HCT116 (cell line): ENCODE data around the gene FHOD3. TPM values are rescaled to one million over a fixed set of nuclear protein-coding genes. Genes with fewer than 3 reads are reported as not detected.

Experiments used
- ATAC-seq: fragments of 200-7000 bp; cut with Tn5 transposase; 2 replicates; pipeline ENCODE4 v1.9.1; 2020; ENCODE audit warnings: mild to moderate bottlenecking, moderate library complexity
- BruUV-seq: library from RNA; stranded (reverse); fragments of 400-500 nt; replicated peaks from 2 replicates; lab custom pipeline; 2021; lab: Mats Ljungman, UMichigan
- CTCF ChIA-PET: fragments of 300-600 bp; sonication (Branson Sonifier 250); formaldehyde crosslinking; loops from one replicate; lab custom pipeline; 2021; ENCODE audit warnings: antibody characterized with exemption; lab: Charles Lee
- POLR2A ChIA-PET: fragments of 300-600, 350-600 bp; sonication (Branson Sonifier 250); formaldehyde crosslinking; loops from one replicate; lab custom pipeline; 2021; ENCODE audit warnings: antibody characterized with exemption; lab: Charles Lee
- RAD21 ChIA-PET, 2 experiments: fragments of 300-600 bp; sonication (Branson Sonifier 250); formaldehyde crosslinking; loops; one replicate each; lab custom pipeline; 2023; ENCODE audit warnings: low total read pairs in 2 of 2; ENCODE audit not compliant: uncharacterized antibody in 2 of 2, unreplicated experiment in 2 of 2, low non-redundant PET in 1 of 2; lab: Charles Lee
- DNase-seq: peaks from one replicate; pipeline ENCODE4 v3.0.0-alpha.2; 2010; ENCODE audit warnings: low read depth, low spot score
- H2AFZ ChIP-seq: fragments of 200-600 bp; shearing (Covaris generic), sonication (generic); 2 replicates; pipeline ENCODE4 v1.6.1; 2017; ENCODE audit warnings: low read depth, mixed run types, mixed read lengths, antibody characterized with exemption, low read length; ENCODE audit not compliant: poor library complexity, severe bottlenecking
- H3K27ac ChIP-seq: 2 replicates; pipeline ENCODE4 v1.5.1; 2012; ENCODE audit warnings: low read depth, low read length
- H3K27me3 ChIP-seq: fragments of 200-600 bp; sonication (generic); 2 replicates; pipeline ENCODE4 v1.6.1; 2016; ENCODE audit warnings: mixed run types, low read length, mixed read lengths; ENCODE audit not compliant: insufficient read depth
- H3K36me3 ChIP-seq, 2 experiments: fragments of 200-500 bp in 1 of 2; fragments of 200-600 bp in 1 of 2; sonication (Bioruptor generic) in 1 of 2; sonication (generic) in 1 of 2; 2 replicates each; pipeline versions ENCODE4 v1.5.1 to v1.6.1; 2014 to 2016; ENCODE audit warnings: low read length in 2 of 2, inconsistent platforms in 1 of 2, mixed read lengths in 1 of 2, mixed run types in 1 of 2; ENCODE audit not compliant: insufficient read depth in 2 of 2, control insufficient read depth in 1 of 2
- H3K4me1 ChIP-seq, 2 experiments: fragments of 200-600 bp in 1 of 2; sonication (generic) in 1 of 2; 2 replicates each; pipeline versions ENCODE4 v1.5.1 to v1.6.1; 2012 to 2017; ENCODE audit warnings: low read length in 2 of 2, inconsistent platforms in 1 of 2, mild to moderate bottlenecking in 1 of 2, mixed read lengths in 1 of 2, mixed run types in 1 of 2, moderate library complexity in 1 of 2; ENCODE audit not compliant: insufficient read depth in 2 of 2, control insufficient read depth in 1 of 2
- H3K4me2 ChIP-seq: fragments of 200-600 bp; sonication (generic); 2 replicates; pipeline ENCODE4 v1.6.1; 2017; ENCODE audit warnings: mixed run types, low read length, mixed read lengths
- H3K4me3 ChIP-seq, 2 experiments: fragments of 200-600 bp in 1 of 2; sonication (generic) in 1 of 2; replicated peaks in 1 of 2; 2 replicates each; pipeline ENCODE4 v1.5.1; 2011 to 2016; ENCODE audit warnings: low read length in 2 of 2, control low read depth in 1 of 2, low read depth in 1 of 2, mild to moderate bottlenecking in 1 of 2, mixed read lengths in 1 of 2, mixed run types in 1 of 2
- H3K79me2 ChIP-seq: fragments of 200-600 bp; sonication (generic); 2 replicates; pipeline ENCODE4 v1.6.1; 2017; ENCODE audit warnings: mild to moderate bottlenecking, mixed run types, low read length, moderate library complexity, mixed read lengths; ENCODE audit not compliant: insufficient read depth
- H3K9ac ChIP-seq: fragments of 200-600 bp; sonication (generic); 2 replicates; pipeline ENCODE4 v1.6.1; 2016; ENCODE audit warnings: low read length, mixed read lengths
- H3K9me2 ChIP-seq: fragments of 200-600 bp; sonication (generic), shearing (Covaris generic); 2 replicates; pipeline ENCODE4 v1.6.1; 2017; ENCODE audit warnings: mixed run types, mild to moderate bottlenecking, moderate library complexity; ENCODE audit not compliant: insufficient read depth
- H3K9me3 ChIP-seq, 2 experiments: fragments of 200-500 bp in 1 of 2; fragments of 200-600 bp in 1 of 2; sonication (Bioruptor generic) in 1 of 2; sonication (generic) in 1 of 2; 2 replicates each; pipeline ENCODE4 v1.6.1; 2014 to 2017; ENCODE audit warnings: low read length in 2 of 2, mixed read lengths in 2 of 2, inconsistent platforms in 1 of 2, low read depth in 1 of 2, mild to moderate bottlenecking in 1 of 2, mixed run types in 1 of 2, moderate library complexity in 1 of 2; ENCODE audit not compliant: control insufficient read depth in 1 of 2, insufficient read depth in 1 of 2
- H4K20me1 ChIP-seq: fragments of 200-600 bp; sonication (generic), shearing (Covaris generic); 2 replicates; pipeline ENCODE4 v1.6.1; 2017; ENCODE audit warnings: mixed run types, mild to moderate bottlenecking, moderate library complexity; ENCODE audit not compliant: insufficient read depth
- CBX3 ChIP-seq: IDR thresholded peaks from 2 replicates; pipeline ENCODE4 v1.6.1; 2012; ENCODE audit warnings: low read depth
- CEBPB ChIP-seq: IDR thresholded peaks from 2 replicates; pipeline ENCODE4 v1.6.1; 2012; ENCODE audit warnings: low read depth
- EGR1 ChIP-seq: IDR thresholded peaks from 2 replicates; pipeline ENCODE4 v1.6.1; 2012; ENCODE audit warnings: low read depth
- ELF1 ChIP-seq: IDR thresholded peaks from 2 replicates; pipeline ENCODE4 v1.6.1; 2012; ENCODE audit warnings: low read depth, borderline replicate concordance
- EZH2 ChIP-seq: fragments of 200-600 bp; sonication (generic); IDR thresholded peaks from 2 replicates; pipeline ENCODE4 v1.6.1; 2017; ENCODE audit warnings: antibody characterized with exemption, mixed run types
- EZH2phosphoT487 ChIP-seq: fragments of 200-600 bp; IDR thresholded peaks from 2 replicates; pipeline ENCODE4 v1.6.1; 2018; ENCODE audit warnings: antibody characterized with exemption, borderline replicate concordance
- POLR2A ChIP-seq: IDR thresholded peaks from 2 replicates; pipeline ENCODE4 v1.7.0; 2011; ENCODE audit warnings: borderline replicate concordance; ENCODE audit not compliant: insufficient read depth, insufficient read length; ENCODE audit errors: extremely low read depth
- RAD21 ChIP-seq: IDR thresholded peaks from 2 replicates; pipeline ENCODE4 v1.6.1; 2012; ENCODE audit warnings: low read depth, mild to moderate bottlenecking
- SIN3A ChIP-seq: IDR thresholded peaks from 2 replicates; pipeline ENCODE4 v1.6.1; 2012; ENCODE audit warnings: low read depth
- SP1 ChIP-seq: IDR thresholded peaks from 2 replicates; pipeline ENCODE4 v1.6.1; 2012; ENCODE audit warnings: low read depth
- SRF ChIP-seq: IDR thresholded peaks from 2 replicates; pipeline ENCODE4 v1.6.1; 2012; ENCODE audit warnings: low read depth
- TCF7L2 ChIP-seq: IDR thresholded peaks from 2 replicates; pipeline ENCODE4 v1.7.0; 2011; ENCODE audit warnings: borderline replicate concordance, inconsistent platforms; ENCODE audit not compliant: insufficient read depth, insufficient read length; ENCODE audit errors: extremely low read depth
- ZNF274 ChIP-seq: fragments of 200-500 bp; sonication (Bioruptor generic); IDR thresholded peaks from 2 replicates; pipeline ENCODE4 v1.6.1; 2014; ENCODE audit warnings: mild to moderate bottlenecking, low read depth, low read length, inconsistent platforms
- intact Hi-C: fragments of 100-400 bp; cut with micrococcal nuclease; formaldehyde crosslinking; loops from 2 replicates; pipeline ENCODE4 v1.10.0; 2022
- total RNA-seq: library from RNA; stranded (reverse); gene quantifications from one replicate; pipeline ENCODE4 v1.2.1, GENCODE V29; 2021; ENCODE audit not compliant: unreplicated experiment
- TF ChIP-seq, protein P1 (sequence below): IDR thresholded peaks from 2 replicates; pipeline ENCODE4 v1.6.1; 2012
- TF ChIP-seq, protein P2 (sequence below), 3 experiments: fragments of 200-600 bp in 1 of 3; sonication (generic) in 1 of 3; IDR thresholded peaks in 2 of 3; conservative IDR thresholded peaks in 1 of 3; 2 replicates each; pipeline ENCODE4 v1.5.1; 2012 to 2017; ENCODE audit warnings: low read depth in 2 of 3, low read length in 2 of 3, antibody characterized with exemption in 1 of 3, borderline replicate concordance in 1 of 3, control low read depth in 1 of 3, mild to moderate bottlenecking in 1 of 3, mixed read lengths in 1 of 3, mixed run types in 1 of 3, moderate library complexity in 1 of 3; ENCODE audit not compliant: insufficient read depth in 1 of 3
- TF ChIP-seq, protein P3 (sequence below): IDR thresholded peaks from 2 replicates; pipeline ENCODE4 v1.6.1; 2012

FHOD3 gene
- total RNA-seq, 1 experiment from 2014 or later, result 4.0 TPM

DNA sequence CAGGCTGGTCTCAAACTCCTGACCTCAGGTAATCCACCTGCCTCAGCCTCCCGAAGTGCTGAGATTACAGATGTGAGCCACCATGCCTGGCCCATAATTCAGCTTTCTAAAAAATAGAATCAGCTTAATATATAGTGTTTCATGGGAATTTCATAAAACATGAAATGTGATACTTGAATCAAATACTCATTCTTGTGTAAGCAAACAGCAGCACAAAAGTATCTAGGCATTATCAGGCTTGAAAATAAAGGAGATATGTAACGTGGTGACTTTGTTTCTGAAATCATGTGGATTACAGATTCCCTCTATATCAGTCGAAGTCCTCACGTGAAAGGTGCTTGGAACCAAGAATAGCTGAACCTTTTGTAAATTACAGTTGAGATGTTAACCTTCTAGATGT lies 229.1 kb downstream of the FHOD3 start:
- RAD21 ChIA-PET, result no interaction called here
- Histone ChIP-seq H3K4me2 (no peak overlapping the region), H3K36me3 (no peaks in the 10 kb centered on the region; a peak in 1 of 4 replicates), H3K27ac (no peak overlapping the region), H3K27me3 (no peaks in the 10 kb centered on the region), H4K20me1 (no peaks in the 10 kb centered on the region), H3K9ac (no peak overlapping the region), H3K9me3 (no peaks in the 10 kb centered on the region), H3K4me1 (peaks cover 7% of the 10 kb centered on the region in 2 experiments; a peak in 2 of 4 replicates), H3K9me2 (no peaks in the 10 kb centered on the region), H3K79me2 (no peaks in the 10 kb centered on the region), H3K4me3 (no peak overlapping the region), H2AFZ (no peak overlapping the region)
- TF ChIP-seq POLR2A, result no peak
- no peak for TF ChIP-seq TCF7L2
- TF ChIP-seq EZH2, result no peak
- TF ChIP-seq ZNF274, result no peak
- TF ChIP-seq SIN3A, result no peak
- TF ChIP-seq, protein P1, sequence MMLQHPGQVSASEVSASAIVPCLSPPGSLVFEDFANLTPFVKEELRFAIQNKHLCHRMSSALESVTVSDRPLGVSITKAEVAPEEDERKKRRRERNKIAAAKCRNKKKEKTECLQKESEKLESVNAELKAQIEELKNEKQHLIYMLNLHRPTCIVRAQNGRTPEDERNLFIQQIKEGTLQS, result no peak
- TF ChIP-seq, protein P2, sequence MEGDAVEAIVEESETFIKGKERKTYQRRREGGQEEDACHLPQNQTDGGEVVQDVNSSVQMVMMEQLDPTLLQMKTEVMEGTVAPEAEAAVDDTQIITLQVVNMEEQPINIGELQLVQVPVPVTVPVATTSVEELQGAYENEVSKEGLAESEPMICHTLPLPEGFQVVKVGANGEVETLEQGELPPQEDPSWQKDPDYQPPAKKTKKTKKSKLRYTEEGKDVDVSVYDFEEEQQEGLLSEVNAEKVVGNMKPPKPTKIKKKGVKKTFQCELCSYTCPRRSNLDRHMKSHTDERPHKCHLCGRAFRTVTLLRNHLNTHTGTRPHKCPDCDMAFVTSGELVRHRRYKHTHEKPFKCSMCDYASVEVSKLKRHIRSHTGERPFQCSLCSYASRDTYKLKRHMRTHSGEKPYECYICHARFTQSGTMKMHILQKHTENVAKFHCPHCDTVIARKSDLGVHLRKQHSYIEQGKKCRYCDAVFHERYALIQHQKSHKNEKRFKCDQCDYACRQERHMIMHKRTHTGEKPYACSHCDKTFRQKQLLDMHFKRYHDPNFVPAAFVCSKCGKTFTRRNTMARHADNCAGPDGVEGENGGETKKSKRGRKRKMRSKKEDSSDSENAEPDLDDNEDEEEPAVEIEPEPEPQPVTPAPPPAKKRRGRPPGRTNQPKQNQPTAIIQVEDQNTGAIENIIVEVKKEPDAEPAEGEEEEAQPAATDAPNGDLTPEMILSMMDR (IDR thresholded peaks at IDR 0.05 in 2 of 3, conservative IDR thresholded peaks at IDR 0.05 in 1 of 3; ENCODE audit: borderline replicate concordance in 1 of 3, insufficient read depth in 1 of 3, low read depth in 2 of 3, low read length in 2 of 3), result no peak
- no peak for TF ChIP-seq RAD21
- TF ChIP-seq EZH2phosphoT487, result no peak
- TF ChIP-seq SRF, result no peak
- TF ChIP-seq ELF1, result no peak
- no peak for TF ChIP-seq EGR1
- TF ChIP-seq CBX3, result no peak
- TF ChIP-seq, protein P3, sequence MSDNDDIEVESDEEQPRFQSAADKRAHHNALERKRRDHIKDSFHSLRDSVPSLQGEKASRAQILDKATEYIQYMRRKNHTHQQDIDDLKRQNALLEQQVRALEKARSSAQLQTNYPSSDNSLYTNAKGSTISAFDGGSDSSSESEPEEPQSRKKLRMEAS, result no peak
- TF ChIP-seq CEBPB, result no peak
- no peak for TF ChIP-seq SP1
- ATAC-seq (no peak), DNase-seq (no peak)
- CTCF ChIA-PET, result no interaction called here
- intact Hi-C loops, result no loop called here
- no TSS peak for BruUV-seq
- POLR2A ChIA-PET, result no interaction called here
